Thymus (tissue), 11 donors: ENCODE results near the gene DNAJB6. TPM values are rescaled to one million over a fixed set of nuclear protein-coding genes. Genes with fewer than 3 reads are reported as not detected.

Source experiments
- DNase-seq, 9 donors: peaks; one replicate each; pipeline ENCODE4 v3.0.0-alpha.2; 2013; ENCODE audit warnings: low spot score in 9 of 9, low read depth in 6 of 9, missing footprints in 1 of 9
- H3K27ac ChIP-seq, 2 donors: one replicate each; pipeline ENCODE4 v1.5.1; 2013; ENCODE audit warnings: control low read depth in 1 of 2, low read depth in 1 of 2, low read length in 1 of 2, mild to moderate bottlenecking in 1 of 2, moderate library complexity in 1 of 2
- H3K27me3 ChIP-seq, 2 donors: one replicate each; pipeline ENCODE4 v1.5.1; 2013; ENCODE audit warnings: low read length in 1 of 2; ENCODE audit not compliant: control insufficient read depth in 2 of 2, insufficient read depth in 1 of 2
- H3K36me3 ChIP-seq, 2 donors: one replicate each; pipeline ENCODE4 v1.5.1; 2013; ENCODE audit warnings: low read length in 1 of 2, mild to moderate bottlenecking in 1 of 2, moderate library complexity in 1 of 2; ENCODE audit not compliant: control insufficient read depth in 2 of 2, insufficient read depth in 2 of 2
- H3K4me1 ChIP-seq, 2 donors: one replicate each; pipeline ENCODE4 v1.5.1; 2013; ENCODE audit warnings: low read length in 2 of 2; ENCODE audit not compliant: control insufficient read depth in 2 of 2, insufficient read depth in 2 of 2
- H3K4me3 ChIP-seq, 2 donors: one replicate each; pipeline ENCODE4 v1.5.1; 2013; ENCODE audit warnings: low read length in 2 of 2, control low read depth in 1 of 2, mild to moderate bottlenecking in 1 of 2
- H3K9me3 ChIP-seq, 2 donors: one replicate each; pipeline ENCODE4 v1.5.1; 2013; ENCODE audit warnings: low read length in 1 of 2, mild to moderate bottlenecking in 1 of 2; ENCODE audit not compliant: control insufficient read depth in 2 of 2, insufficient read depth in 1 of 2
- WGBS: extraction: QIAGEN DNeasy Blood & Tissue Kit; methylation state at CpG from one replicate; pipeline ENCODE4 v1.1.7; 2013; 5-methylcytosine and 5-hydroxymethylcytosine counted together
- polyA plus RNA-seq: library from polyadenylated mRNA; stranded (reverse); fragments of 200-250 nt; gene quantifications from one replicate; pipeline ENCODE4 v1.2.3, GENCODE V29; 2013
- total RNA-seq: library from RNA; stranded (reverse); fragments of 120-200 nt; gene quantifications from one replicate; pipeline ENCODE4 v1.2.4, GENCODE V29; 2013
- donor health status: healthy.

Gene DNAJB6
- total and polyA plus RNA-seq, 2 donors, result 78.6 to 166 TPM

- peaks cover 3 to 8% of the 10 kb centered on the region in 2 donors for H3K36me3 ChIP-seq
- H3K4me3 ChIP-seq, result no peak overlapping the region
- no peaks in the 10 kb centered on the region for H3K27me3 ChIP-seq
- H3K4me1 ChIP-seq, result no peaks in the 10 kb centered on the region
- no peak for DNase-seq
- 92% methylated on average over 18 of the region's 18 CpGs for WGBS
- no peak overlapping the region for H3K27ac ChIP-seq
- no peaks in the 10 kb centered on the region for H3K9me3 ChIP-seq
These were observed 88.4 kb downstream of the DNAJB6 start for GRCh38 chr7:157425137-157425731.

GRCh38 chr7:157425761-157426160, 89.0 kb downstream of the DNAJB6 start:
- WGBS, result 97% methylated on average over 19 of the region's 19 CpGs
- no peaks in the 10 kb centered on the region for H3K4me1 ChIP-seq
- no peak overlapping the region for H3K4me3 ChIP-seq
- no peaks in the 10 kb centered on the region for H3K27me3 ChIP-seq
- H3K27ac ChIP-seq, result no peak overlapping the region
- no peak for DNase-seq
- no peaks in the 10 kb centered on the region for H3K9me3 ChIP-seq
- H3K36me3 ChIP-seq, result peaks cover 3 to 5% of the 10 kb centered on the region in 2 donors

GRCh38 chr7:157426463-157427301, 89.9 kb downstream of the DNAJB6 start:
- WGBS, result 95% methylated on average over 42 of the region's 42 CpGs
- H3K27ac ChIP-seq, result no peak overlapping the region
- H3K27me3 ChIP-seq, result no peaks in the 10 kb centered on the region
- no peaks in the 10 kb centered on the region for H3K4me1 ChIP-seq
- peaks cover 3 to 5% of the 10 kb centered on the region in 2 donors for H3K36me3 ChIP-seq
- H3K4me3 ChIP-seq, result no peak overlapping the region
- DNase-seq, result no peak
- no peaks in the 10 kb centered on the region for H3K9me3 ChIP-seq

GRCh38 chr7:157427811-157428553, 91.2 kb downstream of the DNAJB6 start:
- Histone ChIP-seq H3K27ac (no peak overlapping the region), H3K36me3 (no peaks in the 10 kb centered on the region), H3K4me3 (no peak overlapping the region), H3K4me1 (peaks cover 0 to 4% of the 10 kb centered on the region in 2 donors), H3K9me3 (no peaks in the 10 kb centered on the region), H3K27me3 (peaks cover 0 to 8% of the 10 kb centered on the region in 2 donors)
- WGBS, result 95% methylated on average over 23 of the region's 23 CpGs
- no peak for DNase-seq

- Histone ChIP-seq H3K27me3 (peaks cover 0 to 8% of the 10 kb centered on the region in 2 donors), H3K36me3 (no peaks in the 10 kb centered on the region), H3K4me1 (peaks cover 0 to 4% of the 10 kb centered on the region in 2 donors), H3K27ac (no peak overlapping the region), H3K4me3 (no peak overlapping the region), H3K9me3 (no peaks in the 10 kb centered on the region)
- no peak for DNase-seq
- WGBS, result 98% methylated on average over 12 of the region's 12 CpGs
These were observed 91.7 kb downstream of the DNAJB6 start for GRCh38 chr7:157428554-157428945.

GRCh38 chr7:157429001-157429679, 92.3 kb downstream of the DNAJB6 start:
- no peaks in the 10 kb centered on the region for H3K36me3 ChIP-seq
- no peak overlapping the region for H3K4me3 ChIP-seq
- no peaks in the 10 kb centered on the region for H3K9me3 ChIP-seq
- 95% methylated on average over 15 of the region's 15 CpGs for WGBS
- H3K27me3 ChIP-seq, result peaks cover 0 to 8% of the 10 kb centered on the region in 2 donors
- H3K27ac ChIP-seq, result no peak overlapping the region
- peaks cover 0 to 4% of the 10 kb centered on the region in 2 donors for H3K4me1 ChIP-seq
- DNase-seq, result no peak

- no peaks in the 10 kb centered on the region for H3K9me3 ChIP-seq
- WGBS, result 97% methylated on average over 6 of the region's 6 CpGs
- no peaks in the 10 kb centered on the region for H3K36me3 ChIP-seq
- no peak overlapping the region for H3K27ac ChIP-seq
- DNase-seq, result no peak
- peaks cover 0 to 4% of the 10 kb centered on the region in 2 donors for H3K4me1 ChIP-seq
- H3K27me3 ChIP-seq, result peaks cover 0 to 8% of the 10 kb centered on the region in 2 donors
- H3K4me3 ChIP-seq, result no peak overlapping the region
These were observed 92.9 kb downstream of the DNAJB6 start for GRCh38 chr7:157429680-157430224.

- Histone ChIP-seq H3K27me3 (peaks cover 0 to 8% of the 10 kb centered on the region in 2 donors), H3K27ac (no peak overlapping the region), H3K36me3 (no peaks in the 10 kb centered on the region), H3K9me3 (no peaks in the 10 kb centered on the region), H3K4me1 (peaks cover 0 to 4% of the 10 kb centered on the region in 2 donors), H3K4me3 (no peak overlapping the region)
- no peak for DNase-seq
- WGBS, result 77% methylated on average over 7 of the region's 7 CpGs
These were observed 93.9 kb downstream of the DNAJB6 start for GRCh38 chr7:157430721-157431120.
